Hepatic stellate cell (primary cell): ENCODE measurements around the gene TXNDC11.

Experiments used
- DNase-seq: peaks from one replicate; pipeline ENCODE4 v3.0.0; 2011; ENCODE audit warnings: low spot score

TXNDC11 gene

GRCh38 chr16:11655655-11656054, 87.0 kb downstream of the TXNDC11 start:
- no peak for DNase-seq

GRCh38 chr16:11651796-11652195, 90.9 kb downstream of the TXNDC11 start:
- no peak for DNase-seq

- DNase-seq, result no peak
Measured at GRCh38 chr16:11650641-11651591, 91.7 kb downstream of the TXNDC11 start.

GRCh38 chr16:11649276-11649675, 93.4 kb downstream of the TXNDC11 start:
- DNase-seq, result no peak

- no peak for DNase-seq
Measured at GRCh38 chr16:11642765-11643116, 99.9 kb downstream of the TXNDC11 start.

GRCh38 chr16:11640987-11641817, 101.5 kb downstream of the TXNDC11 start:
- DNase-seq, result peak; percentile 70

GRCh38 chr16:11639925-11640899, 102.4 kb downstream of the TXNDC11 start:
- DNase-seq, result peak; percentile 86

GRCh38 chr16:11639008-11639562, 103.6 kb downstream of the TXNDC11 start:
- no peak for DNase-seq

GRCh38 chr16:11638140-11638539, 104.5 kb downstream of the TXNDC11 start:
- no peak for DNase-seq

GRCh38 chr16:11637320-11637719, 105.3 kb downstream of the TXNDC11 start:
- DNase-seq, result no peak

- no peak for DNase-seq
Measured at GRCh38 chr16:11636172-11636721, 106.4 kb downstream of the TXNDC11 start.

GRCh38 chr16:11635679-11636171, 106.9 kb downstream of the TXNDC11 start:
- DNase-seq, result no peak

- no peak for DNase-seq
Measured at GRCh38 chr16:11635113-11635652, 107.5 kb downstream of the TXNDC11 start.

GRCh38 chr16:11634312-11634711, 108.3 kb downstream of the TXNDC11 start:
- DNase-seq, result no peak

- no peak for DNase-seq
Measured at GRCh38 chr16:11633113-11633512, 109.5 kb downstream of the TXNDC11 start.

- peak; percentile 68 for DNase-seq
Measured at GRCh38 chr16:11632455-11632939, 110.2 kb downstream of the TXNDC11 start.

GRCh38 chr16:11631214-11631613, 111.4 kb downstream of the TXNDC11 start:
- no peak for DNase-seq

GRCh38 chr16:11630768-11631056, 111.9 kb downstream of the TXNDC11 start:
- no peak for DNase-seq

- no peak for DNase-seq
Measured at GRCh38 chr16:11630046-11630767, 112.5 kb downstream of the TXNDC11 start.
